Activated naive CD4-positive, alpha-beta T cell treated with anti-CD3 and anti-CD28 coated beads, Interleukin-2, amount 50 U/mL, for 16 hours (primary cell): Measurements from ENCODE around the gene LORICRIN.

Source experiments
- DNase-seq: peaks from one replicate; pipeline ENCODE4 v3.0.0-alpha.2; 2020

Gene LORICRIN

DNA sequence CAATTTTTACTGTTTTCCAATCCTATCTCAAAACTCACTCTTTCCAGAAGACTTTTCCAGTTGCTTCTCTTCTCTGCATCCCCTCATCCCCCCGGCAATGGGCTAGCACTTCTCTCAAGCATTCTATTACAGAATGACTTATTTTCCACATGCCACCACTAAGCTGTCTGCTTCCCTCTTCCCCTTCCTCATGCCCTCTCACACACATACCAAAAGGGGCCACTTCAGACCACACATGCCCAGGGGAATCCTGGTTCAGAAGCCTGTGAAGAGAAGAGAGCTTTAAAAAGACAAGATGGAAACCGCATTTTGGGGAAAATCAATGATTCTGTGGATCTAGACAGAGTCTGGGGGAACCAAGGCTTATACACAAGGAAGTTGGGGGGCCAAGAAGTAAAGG lies 8.4 kb upstream of the LORICRIN start:
- DNase-seq, result no peak

GRCh38 chr1:153251562-153251961 lies 7.9 kb upstream of the LORICRIN start:
- DNase-seq, result no peak

DNA sequence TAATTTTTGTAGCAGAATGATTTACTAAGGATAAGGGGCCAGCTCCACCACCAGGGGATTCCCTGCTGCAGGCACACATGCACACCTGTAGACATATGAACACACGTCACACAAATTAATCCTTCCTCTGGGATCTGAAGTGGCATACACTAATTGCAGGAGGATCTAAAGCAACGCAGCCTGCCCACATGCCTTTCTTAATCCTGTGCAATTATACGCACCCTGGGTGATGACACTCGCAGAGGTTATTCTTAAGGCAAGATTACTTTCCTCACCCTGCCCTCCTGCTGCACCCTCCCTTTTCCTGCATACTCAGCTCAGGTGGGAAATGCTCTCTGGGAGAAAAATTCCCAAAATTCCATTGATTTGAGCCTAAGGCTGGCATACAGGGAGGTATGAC lies 7.5 kb upstream of the LORICRIN start:
- no peak for DNase-seq

- no peak for DNase-seq
These were observed 6.4 kb upstream of the LORICRIN start for GRCh38 chr1:153253076-153253475.

DNA sequence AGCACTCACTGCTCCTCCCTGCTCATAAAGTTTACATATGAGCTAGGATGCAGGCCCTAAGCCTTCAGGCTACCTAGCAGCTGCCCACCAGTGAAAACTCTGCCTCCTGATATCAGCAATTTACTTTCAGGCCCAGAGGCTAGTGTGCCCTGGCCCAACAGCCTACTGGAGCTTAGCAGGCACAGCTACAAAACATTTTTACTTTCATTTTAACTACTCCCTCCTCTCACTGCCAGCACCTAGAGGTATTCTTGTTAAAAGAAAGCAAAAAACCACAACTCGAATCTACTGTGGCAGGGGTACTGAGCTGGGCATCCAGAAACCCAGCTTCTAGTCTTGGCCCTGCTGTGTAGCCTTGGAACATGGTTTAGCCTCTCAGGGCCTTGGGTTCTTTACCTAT lies 5.8 kb upstream of the LORICRIN start:
- DNase-seq, result no peak

- no peak for DNase-seq
These were observed 1.2 kb downstream of the LORICRIN start for GRCh38 chr1:153260585-153261280.

DNA sequence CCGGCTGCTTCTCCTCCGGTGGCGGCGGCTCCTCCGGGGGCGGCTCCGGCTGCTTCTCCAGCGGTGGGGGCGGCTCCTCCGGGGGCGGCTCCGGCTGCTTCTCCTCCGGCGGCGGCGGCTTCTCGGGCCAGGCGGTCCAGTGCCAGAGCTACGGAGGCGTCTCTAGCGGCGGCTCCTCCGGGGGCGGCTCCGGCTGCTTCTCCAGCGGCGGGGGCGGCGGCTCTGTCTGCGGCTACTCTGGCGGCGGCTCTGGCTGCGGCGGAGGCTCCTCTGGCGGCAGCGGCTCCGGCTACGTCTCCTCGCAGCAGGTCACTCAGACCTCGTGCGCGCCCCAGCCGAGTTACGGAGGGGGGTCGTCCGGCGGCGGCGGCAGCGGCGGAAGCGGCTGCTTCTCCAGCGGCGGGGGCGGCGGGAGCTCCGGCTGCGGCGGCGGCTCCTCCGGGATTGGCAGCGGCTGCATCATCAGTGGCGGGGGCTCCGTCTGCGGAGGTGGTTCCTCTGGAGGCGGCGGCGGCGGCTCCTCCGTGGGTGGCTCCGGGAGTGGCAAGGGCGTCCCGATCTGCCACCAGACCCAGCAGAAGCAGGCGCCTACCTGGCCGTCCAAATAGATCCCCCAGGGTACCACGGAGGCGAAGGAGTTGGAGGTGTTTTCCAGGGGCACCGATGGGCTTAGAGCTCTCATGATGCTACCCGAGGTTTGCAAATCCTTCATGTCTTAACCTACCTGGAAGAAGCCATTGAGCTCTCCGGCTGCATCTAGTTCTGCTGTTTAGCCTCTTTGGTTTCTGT lies 2.0 kb downstream of the LORICRIN start:
- peak; percentile 30 for DNase-seq

- DNase-seq, result no peak
These were observed 2.5 kb downstream of the LORICRIN start for GRCh38 chr1:153262070-153262366.

DNA sequence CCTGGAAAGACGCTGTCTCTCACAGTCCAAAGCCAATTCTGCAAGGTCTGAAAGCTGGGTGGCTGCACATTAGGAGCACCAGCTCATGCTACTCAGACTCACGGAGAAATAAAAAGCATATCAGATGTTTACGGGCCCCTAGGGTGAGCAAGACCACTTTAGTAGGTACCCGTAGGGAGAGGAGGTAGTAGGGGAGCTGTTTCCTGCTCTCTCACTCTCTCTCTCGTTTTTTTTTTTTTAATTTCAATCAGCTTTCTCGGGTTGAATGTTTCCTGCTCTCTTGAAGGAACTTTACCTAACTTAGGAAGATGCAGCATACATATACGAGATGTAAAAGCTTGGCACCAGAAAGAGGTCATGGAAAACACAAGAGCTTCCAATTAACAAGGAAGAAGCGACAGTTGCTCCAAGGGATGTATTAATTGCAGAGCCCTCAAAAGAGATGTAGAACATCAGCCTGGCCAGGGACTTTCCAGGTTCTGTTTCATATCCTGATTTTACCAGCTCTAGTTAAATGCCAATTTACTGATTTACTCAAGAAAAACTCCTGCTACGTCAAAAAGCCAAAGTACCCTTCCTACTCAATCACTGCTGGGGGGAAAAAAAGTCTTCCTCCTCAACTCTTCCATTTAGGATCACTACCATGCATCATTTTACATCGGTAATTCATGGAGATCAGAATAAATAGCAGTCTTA lies 3.1 kb downstream of the LORICRIN start:
- DNase-seq, result no peak

DNA sequence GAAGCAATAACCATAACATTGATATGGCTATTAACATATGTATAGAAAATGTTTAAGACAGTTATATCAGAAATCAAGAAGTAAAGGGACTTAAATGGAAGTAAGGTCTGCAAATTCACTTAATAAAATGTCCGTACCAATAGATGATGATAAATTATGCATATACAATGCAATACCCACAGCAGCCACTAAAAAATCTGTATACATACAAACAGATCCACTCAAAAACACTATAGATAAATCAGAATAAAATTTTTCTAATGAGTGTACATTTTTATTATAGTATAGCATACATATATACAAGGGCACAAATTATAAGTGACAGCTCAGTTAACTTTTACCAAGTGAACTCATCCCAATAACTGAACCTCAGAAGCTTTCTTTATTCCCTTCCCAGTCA lies 6.0 kb downstream of the LORICRIN start:
- DNase-seq, result no peak

DNA sequence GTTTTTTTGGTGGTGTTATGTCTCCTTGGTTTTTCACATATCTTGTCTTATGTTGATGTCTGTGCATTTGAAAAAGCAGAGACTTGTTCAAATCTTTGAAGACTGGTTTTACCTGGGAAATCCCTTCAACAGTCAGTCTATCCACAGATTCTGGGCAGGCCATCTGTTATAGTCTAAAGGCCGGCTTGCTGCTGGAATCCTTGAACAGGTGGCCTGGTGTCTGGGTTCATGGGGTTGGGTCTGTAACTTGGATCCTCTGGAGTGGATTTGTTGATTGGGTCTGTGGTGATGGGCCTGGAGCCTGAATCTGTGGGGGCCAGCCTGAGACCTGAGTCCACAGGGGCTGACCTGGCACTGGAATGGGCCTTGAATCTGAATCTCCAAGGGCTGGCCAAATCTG lies 12.2 kb downstream of the LORICRIN start:
- no peak for DNase-seq

- DNase-seq, result no peak
These were observed 12.7 kb downstream of the LORICRIN start for GRCh38 chr1:153272186-153272585.

- DNase-seq, result peak; percentile 38
These were observed 18.4 kb downstream of the LORICRIN start for GRCh38 chr1:153277852-153278251.

DNA sequence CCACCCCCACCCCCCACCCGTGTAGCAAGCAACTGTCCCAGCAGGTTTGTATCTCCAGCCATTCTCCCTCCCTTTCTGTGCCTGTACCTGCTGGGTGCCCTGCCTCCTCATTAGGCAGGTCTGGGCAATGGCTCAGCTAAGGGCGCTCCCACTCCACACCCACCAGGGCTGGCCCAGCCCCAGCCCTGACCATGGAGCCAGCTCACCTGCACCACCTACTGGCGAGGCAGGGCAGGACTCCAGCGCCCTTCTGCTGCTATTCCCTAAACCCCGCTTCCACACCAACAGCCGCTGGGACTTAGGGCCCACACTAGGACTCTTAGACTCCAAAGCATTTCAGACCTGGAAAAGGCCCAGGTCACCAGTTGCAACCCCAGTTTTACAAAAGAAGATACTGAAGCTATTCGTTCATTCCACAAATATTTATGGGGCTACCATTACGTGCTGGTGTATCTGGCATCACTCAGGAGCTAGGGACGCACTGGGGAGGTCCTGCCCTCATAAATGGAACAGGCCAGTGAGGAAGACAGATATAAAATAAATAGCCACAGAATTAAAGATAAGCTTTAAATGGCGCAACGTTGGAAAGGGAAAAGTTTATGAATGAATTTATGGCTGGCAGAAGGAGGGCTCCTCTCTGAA lies 29.3 kb downstream of the LORICRIN start:
- DNase-seq, result no peak

GRCh38 chr1:153291514-153291913 lies 32.0 kb downstream of the LORICRIN start:
- no peak for DNase-seq

- DNase-seq, result no peak
These were observed 32.7 kb downstream of the LORICRIN start for GRCh38 chr1:153292185-153292584.

GRCh38 chr1:153292740-153293479 lies 33.4 kb downstream of the LORICRIN start:
- no peak for DNase-seq

- no peak for DNase-seq
These were observed 33.9 kb downstream of the LORICRIN start for GRCh38 chr1:153293480-153293775.

DNA sequence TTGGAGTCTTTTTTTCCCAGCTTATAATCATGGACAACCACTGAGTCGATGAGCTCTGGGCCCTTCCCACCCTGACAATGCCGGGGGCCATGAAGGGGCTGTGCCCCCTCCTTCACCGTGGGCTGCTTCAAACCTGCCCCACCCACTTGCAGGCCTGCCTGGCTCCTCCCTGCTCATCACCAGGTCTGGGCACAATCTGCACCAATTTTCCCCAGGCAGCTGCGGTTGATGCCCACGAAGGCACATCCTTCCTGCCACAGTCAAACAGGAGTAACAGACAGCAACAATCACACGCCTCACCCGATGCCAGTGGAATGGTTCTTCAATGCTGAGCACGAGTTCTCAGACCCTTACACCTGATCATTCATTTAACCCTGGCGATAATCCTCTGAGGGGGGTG lies 34.4 kb downstream of the LORICRIN start:
- no peak for DNase-seq

DNA sequence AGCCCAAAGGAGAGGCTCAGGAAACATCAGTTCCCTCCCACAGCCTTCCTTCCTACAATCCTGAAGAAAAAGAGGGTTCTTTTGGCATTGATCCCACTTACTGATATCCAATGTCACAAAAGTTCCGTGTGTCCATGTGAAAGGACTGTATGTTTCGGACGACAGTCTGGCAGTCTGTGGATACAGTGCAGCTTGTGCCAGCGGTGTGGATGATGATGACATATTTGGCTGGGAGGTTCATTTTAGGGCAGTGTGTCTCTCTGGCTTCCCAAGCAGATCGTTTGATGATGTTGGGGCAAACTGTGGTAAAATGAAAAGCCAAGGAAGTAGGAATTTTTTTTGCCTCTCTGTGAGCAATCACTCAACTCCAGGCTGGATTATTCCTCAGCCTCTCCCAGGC lies 42.8 kb downstream of the LORICRIN start:
- no peak for DNase-seq

DNA sequence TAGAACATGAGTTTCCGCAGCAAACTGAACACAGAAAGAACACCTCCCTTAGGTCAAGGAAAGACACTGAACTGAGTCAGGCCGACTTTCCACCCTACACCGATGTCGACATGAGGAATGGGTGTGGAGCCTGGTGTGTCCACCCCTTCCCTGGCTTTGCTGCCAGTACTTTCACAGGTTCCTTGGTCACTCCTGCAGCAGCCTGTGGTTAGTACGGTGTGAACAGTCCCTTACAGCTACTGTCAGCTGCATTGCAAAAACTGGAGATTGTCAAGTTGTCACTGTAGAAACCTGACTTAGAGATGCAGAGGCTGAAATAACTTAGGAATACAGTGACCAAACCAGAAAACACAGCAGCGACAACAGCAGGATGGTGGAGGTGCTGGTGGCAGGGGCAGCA lies 46.2 kb downstream of the LORICRIN start:
- DNase-seq, result no peak

DNA sequence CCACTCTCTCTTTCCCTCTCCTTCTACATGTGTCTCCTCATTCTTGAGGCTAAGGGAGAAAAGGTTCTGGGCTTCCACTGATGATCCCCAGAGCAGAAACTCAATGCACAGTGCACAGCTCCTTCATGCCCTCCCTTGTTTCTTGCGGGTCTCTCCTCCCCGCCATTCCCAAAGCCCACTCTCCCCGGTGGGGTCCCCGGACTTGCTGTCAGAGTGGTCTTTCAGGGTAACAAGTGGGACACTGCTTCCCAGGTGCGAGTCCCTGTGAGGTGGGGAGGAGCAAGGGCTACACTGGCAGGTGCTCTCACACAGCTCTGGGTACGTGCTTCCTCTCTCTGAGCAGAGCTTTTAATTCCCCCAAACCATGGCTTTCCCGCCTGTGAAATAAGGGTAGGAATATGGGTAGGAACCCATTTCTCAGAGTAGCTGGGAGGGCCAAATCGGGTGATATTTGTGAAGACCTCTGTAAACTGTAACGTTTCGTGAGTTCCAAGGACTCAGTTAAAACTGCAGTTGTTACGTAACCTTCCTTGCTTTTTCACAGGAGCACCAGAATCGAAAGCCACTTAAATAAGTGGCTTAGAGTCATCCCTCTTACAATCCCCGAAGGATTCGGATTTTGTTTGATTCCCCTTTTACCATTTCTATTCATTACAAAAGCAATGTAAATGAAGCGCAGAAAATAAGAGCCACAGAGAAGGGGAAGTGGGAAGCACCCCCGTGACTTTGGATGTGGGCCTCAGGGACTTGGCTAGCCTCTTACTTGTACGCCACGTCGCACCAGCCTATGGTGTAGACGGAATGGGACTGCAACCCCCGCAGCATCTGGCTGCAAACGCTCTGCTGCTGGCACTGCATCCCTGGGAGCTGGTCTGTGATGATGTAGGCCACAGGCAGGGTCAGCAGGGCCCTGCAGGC lies 47.1 kb downstream of the LORICRIN start:
- DNase-seq, result no peak
